ENCODE measurements around the gene BOLA2.
"Not testable (repeated sequence)": the region's sequence is repeated elsewhere in the genome, so short reads cannot be mapped to it uniquely, and the experiment has no call there.

BOLA2 gene

DNA sequence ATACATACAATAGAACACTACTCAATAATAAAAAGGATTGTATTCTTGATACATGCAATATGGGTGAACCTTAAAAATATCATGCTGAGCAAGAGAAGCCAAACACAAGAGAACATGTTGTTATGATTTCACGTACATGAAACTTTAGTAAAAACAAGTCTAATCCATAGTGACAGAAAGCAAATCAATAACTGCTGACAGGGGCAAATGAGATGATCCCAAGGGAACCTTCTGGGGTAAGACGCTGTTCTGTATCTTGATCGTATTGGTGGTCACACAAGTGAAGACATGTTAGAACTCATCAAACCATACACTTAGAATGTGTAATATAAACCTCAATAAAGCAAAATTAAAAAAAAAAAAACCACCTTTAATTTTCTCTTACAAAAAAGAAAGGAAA lies 28.8 kb downstream of the BOLA2 start:
- not testable (repeated sequence) for H3K4me3 ChIP-seq (ENCODE audit: low read length); H3K9me3 ChIP-seq (ENCODE audit: control insufficient read depth, low read length)

GRCh38 chr16:29423587-29423986 lies 30.6 kb downstream of the BOLA2 start:
- H3K4me1 ChIP-seq (ENCODE audit: control insufficient read depth, insufficient read depth, low read length); H3K27me3 ChIP-seq (ENCODE audit: control insufficient read depth, insufficient read depth, low read length); H3K9ac ChIP-seq (ENCODE audit: low read length); H3K9me3 ChIP-seq (ENCODE audit: control insufficient read depth, low read length); H3K4me3 ChIP-seq (ENCODE audit: low read length); H3K36me3 ChIP-seq (ENCODE audit: control insufficient read depth, insufficient read depth, low read length): not testable (repeated sequence)

More for the DNA sequence above, 28.8 kb downstream of the BOLA2 start:
- H3K27me3 ChIP-seq (ENCODE audit: control insufficient read depth, insufficient read depth, low read length); H3K9ac ChIP-seq (ENCODE audit: low read length); H3K36me3 ChIP-seq (ENCODE audit: control insufficient read depth, insufficient read depth, low read length); H3K4me1 ChIP-seq (ENCODE audit: control insufficient read depth, insufficient read depth, low read length): not testable (repeated sequence)

DNA sequence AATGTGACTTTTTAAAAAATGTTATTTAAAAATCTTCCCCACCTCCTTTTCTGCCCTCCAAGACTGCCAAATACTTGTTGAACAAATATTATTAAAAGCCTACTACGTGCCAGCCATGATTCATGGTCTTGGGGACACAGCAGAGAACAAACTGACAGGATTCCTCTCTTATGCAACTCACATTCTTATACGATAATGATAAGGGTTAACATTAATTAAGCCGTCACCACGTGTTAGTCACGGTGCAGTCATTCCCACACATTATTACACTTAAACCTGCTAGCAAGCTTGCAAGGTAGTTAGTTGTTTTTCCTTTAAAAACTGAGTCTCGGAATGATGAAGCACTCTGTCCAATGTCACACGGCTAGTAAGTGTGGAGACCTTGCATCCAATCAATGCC lies 48.9 kb downstream of the BOLA2 start:
- not testable (repeated sequence) for H3K9ac ChIP-seq (ENCODE audit: low read length); H3K4me1 ChIP-seq (ENCODE audit: control insufficient read depth, insufficient read depth, low read length); H3K4me3 ChIP-seq (ENCODE audit: low read length); H3K36me3 ChIP-seq (ENCODE audit: control insufficient read depth, insufficient read depth, low read length); H3K27me3 ChIP-seq (ENCODE audit: control insufficient read depth, insufficient read depth, low read length); H3K9me3 ChIP-seq (ENCODE audit: control insufficient read depth, low read length)

Data from mucosa of stomach (tissue), 1 donor.